GM18499 (cell line): ENCODE data around the gene SEPTIN10.

Experiments
- ATAC-seq: cut with Tn5 transposase; IDR thresholded peaks from one replicate; pipeline ENCODE4 v1.9.1; 2021; ENCODE audit warnings: moderate number of reproducible peaks; ENCODE audit not compliant: insufficient read depth, unreplicated experiment

Gene SEPTIN10

DNA sequence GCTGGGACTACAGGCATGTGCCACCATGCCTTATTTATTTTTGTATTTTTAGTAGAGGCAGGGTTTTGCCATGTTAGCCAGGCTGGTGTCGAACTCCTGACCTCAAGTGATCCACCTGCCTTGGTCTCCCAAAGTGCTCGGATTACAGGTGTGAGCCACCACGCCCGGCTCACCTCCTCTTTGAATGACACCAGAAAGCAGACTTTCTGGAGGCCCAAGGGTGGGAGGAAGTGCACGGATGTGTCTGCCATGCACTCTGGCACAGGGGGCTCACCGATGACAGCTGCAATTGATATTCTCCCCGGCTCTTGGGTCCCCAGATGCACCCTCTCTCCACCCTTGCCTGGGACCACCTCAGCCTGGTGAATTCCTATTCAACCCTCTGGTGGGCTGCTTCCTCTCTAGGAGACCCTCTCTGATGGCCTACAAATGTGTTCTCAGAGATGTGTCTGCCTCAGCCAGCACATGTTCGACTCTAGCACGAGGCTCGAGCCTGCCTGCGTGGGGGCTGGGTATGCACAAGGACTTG, 87.3 kb downstream of the SEPTIN10 start:
- ATAC-seq, result no peak

DNA sequence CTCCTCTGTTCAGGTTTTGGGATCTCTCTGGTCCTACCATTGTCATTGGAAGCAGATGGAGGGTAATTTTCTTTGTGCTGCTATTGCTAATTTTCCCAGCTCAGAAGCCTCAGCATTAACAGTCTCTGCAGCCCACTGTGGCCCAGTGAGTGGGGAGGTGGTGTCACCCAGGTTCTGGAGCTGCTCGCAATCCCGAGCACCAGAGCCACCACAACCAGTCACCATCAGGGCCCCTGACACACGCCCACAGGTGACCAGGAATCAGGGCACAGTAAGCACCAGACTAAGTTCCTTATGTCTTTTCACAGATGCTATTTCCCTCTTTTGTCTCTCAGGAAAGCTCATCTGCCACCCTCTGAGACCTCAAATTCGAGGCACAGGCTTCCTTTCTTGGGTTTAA, 87.9 kb downstream of the SEPTIN10 start:
- no peak for ATAC-seq

DNA sequence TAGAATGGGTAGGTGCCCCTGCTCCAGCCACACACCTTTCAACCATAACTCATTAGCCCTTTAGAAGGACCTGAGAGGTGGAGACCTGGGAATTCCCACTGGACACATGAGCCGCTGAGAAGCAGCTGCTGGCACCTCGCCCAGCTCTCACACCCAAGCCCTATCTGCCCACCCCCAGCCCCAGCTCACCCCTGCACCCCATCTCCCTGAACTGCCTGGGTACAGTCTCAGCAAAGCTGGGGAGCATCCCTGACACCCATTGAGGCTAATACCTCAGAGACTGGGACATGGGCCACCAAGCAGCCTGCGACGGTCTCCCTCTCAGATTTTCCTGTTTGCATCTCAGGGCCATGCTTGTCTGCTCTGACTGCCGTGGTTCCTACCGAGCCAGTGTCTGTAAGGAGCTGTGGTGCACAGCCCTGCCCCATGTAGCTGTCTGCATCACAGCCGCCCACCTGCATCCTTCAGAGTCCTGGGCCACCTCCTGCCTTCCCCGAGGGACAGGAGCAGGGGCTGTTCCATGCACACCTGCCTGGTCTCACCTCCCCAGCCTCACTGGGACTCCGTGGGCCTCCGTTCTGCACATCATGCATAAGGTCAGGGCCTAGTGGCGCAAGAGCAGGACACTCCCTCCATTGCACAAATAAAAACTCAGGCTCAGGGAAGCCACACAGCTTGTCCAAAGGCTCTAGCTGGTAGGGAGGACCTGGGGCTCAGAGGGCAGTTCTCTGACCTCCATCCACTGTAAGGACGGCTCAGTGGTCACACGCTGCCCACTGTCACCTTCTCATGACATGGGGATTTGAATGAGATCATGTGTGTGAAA, 90.0 kb downstream of the SEPTIN10 start:
- no peak for ATAC-seq

GRCh38 chr2:109523121-109523520, 90.6 kb downstream of the SEPTIN10 start:
- ATAC-seq, result no peak

- no peak for ATAC-seq
Observed at GRCh38 chr2:109522063-109522374, 91.7 kb downstream of the SEPTIN10 start.

DNA sequence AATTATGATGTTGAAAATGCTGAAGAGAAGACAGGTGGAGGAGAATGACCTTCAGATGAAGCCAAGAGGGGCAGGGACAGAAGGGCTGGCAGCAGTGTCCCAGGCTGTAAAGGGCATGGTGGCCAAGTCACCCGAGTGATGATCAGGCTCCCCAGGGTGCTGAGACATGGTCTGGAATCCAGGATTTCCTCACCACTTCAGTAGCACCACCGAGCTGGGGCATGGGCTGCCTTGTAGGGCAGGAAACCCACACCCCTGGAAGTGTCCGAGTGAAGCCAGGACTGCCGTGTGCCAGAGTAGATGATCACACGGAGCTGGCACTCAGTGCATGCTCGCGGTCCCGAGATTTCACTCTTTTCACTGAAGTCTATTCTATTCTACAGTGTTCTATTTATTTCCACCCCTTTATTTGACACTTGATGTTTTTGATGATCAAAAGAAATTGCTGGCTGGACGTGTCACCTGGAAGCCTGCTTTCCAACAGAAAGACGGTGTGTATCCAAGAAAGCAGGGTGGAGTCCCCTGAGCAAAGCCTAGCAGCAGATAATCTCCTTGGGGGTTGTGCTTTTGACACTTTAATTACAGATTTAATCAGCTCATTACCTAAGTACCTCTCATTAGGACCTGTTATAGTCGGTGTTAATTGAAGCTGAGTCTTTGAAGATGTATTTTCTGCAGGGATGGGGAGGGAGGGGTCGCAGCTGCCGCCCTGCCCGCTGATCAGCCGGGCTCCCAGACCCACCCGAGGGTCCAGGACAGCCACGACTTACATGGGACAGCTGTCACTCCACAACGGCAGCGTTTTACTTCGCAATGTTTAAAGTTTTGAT, 92.3 kb downstream of the SEPTIN10 start:
- no peak for ATAC-seq

DNA sequence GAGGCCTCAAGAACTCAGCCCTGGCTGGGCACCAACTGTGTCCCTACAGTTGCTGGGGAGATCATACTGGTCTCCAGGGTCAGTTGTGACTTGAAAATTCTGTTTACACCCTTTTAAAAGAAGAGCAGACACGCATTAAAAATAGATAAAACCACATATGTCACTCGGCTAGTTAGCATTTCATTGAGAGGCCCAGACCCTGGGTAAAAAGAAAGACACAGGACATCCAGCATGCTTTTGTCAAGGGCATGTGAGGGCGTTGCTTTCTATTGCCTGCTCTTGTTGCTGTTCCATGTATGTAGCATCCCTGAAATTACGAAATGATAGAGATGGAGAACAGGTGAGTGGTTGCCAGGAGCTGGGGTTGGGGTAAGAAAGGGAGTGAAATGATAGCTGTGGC, 94.3 kb downstream of the SEPTIN10 start:
- ATAC-seq, result no peak

DNA sequence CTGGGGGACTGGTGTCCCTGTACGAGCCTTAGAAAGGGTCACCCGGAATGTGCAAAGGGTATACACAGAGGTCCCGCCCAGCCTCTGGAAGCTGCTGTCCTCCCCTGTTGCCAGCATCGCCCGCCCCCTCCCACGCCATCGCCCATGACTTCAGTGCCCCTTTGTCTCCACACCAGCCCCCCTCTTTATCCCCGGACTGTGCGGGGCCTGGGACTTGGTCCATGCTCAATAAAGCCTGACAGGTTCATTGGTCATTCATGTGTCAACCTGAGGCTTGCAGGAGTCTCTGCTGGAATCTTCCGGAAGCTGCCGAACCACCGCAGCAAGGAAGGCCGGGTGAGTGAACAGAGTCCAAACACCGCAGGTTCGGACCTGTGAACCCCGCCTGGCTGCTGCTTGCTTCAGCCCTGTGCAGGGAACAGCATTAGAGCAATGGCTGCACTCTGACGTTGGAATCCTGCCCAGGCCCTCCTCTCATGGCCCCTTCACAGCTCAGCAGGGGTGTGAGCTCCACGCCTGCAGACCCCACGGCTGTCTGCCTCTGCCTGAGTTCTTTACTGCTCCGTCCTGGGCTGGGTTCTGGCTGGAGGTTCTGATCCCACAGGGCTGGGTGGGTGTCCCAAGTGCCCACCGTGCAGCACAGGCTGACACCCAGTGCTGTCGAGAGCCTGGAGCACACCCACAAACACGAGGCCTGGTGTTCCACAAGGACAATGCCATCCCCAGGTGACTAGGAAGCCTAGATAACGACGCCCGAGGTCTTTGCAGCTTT, 96.5 kb downstream of the SEPTIN10 start:
- ATAC-seq, result no peak

DNA sequence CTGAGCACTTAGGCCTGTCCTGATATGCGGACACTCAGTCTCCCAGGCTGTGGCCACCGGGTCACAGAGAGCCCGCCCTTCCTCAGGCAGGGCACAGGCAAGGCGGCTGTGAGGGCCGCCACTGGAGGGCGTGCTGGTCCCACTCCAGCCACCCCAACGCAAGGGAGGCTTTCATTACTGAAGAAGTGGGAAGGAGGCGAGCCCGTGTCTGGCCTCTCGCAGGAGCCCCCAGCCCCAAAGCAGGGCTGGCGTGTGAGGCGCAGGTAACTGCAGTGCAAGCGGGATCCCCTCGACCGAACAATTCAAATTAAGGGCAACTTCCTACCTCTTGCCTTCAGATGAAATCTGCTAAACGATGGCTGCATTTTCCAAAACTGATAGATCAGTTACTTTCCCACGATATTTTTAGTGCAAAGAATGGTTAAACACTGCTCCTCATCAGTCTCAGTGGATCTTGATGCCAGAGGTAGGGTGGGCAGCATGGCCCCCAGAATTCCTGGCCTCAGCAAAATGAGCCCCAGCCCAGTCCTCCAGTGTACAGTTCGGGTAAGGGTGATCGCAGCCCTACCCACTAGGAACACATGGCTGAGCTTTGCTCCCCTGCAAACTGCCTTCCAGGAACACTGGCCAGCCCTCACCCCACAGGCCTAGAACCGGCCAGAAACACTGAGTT, 97.2 kb downstream of the SEPTIN10 start:
- ATAC-seq, result no peak

GRCh38 chr2:109514857-109515256, 98.9 kb downstream of the SEPTIN10 start:
- no peak for ATAC-seq

- ATAC-seq, result peak; percentile 71
Observed at GRCh38 chr2:109513749-109514588, 99.8 kb downstream of the SEPTIN10 start.

- no peak for ATAC-seq
Observed at GRCh38 chr2:109513230-109513629, 100.5 kb downstream of the SEPTIN10 start.

- no peak for ATAC-seq
Observed at GRCh38 chr2:109512076-109512475, 101.7 kb downstream of the SEPTIN10 start.

- ATAC-seq, result no peak
Observed at GRCh38 chr2:109511168-109511567, 102.6 kb downstream of the SEPTIN10 start.

- no peak for ATAC-seq
Observed at GRCh38 chr2:109510136-109511028, 103.4 kb downstream of the SEPTIN10 start.

DNA sequence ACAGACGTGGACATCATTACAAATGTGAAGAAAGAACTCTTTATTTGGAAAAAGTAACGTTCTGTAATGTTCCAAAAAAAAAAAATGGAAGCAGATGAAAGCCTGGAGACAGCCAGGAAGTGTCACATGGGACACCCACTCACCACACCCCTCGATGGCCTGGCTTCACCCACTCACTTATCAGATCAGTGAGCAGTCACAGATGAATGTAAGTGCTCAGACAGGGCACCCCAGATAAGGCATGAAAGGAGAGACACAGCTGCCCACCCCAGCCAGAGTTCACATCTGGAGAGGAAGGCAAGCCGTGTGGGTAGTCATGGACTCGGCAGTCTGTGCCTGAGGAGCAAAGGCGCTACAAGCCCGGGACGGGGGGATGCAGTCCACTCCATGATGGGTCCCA, 105.2 kb downstream of the SEPTIN10 start:
- ATAC-seq, result no peak

DNA sequence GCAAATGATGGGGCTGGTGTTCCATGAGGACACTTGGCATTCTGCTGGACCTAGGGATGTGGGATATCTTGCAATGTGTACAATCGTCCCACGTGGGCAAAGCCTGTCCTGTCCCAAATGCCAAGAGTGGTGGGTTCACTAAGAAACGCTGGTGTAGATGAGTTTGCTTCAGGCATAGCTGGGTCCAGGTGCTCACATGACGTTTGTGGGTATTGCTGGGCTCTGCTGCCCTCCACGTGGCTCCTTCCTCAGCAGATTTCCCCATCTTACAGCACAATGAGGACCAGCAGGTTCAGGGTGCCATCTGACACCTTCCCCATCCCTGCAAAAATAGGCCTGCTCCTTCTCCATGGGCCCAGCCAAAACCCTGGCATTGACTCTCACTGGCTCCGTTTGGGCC, 105.9 kb downstream of the SEPTIN10 start:
- ATAC-seq, result no peak

- no peak for ATAC-seq
Observed at GRCh38 chr2:109507217-109507616, 106.5 kb downstream of the SEPTIN10 start.
